Activated B cell treated with CpG ODN at 0.5 μM for 24 hours (primary cell): ENCODE data around the gene HDAC3. TPM values are rescaled to one million over a fixed set of nuclear protein-coding genes. Genes with fewer than 3 reads are reported as not detected.

Experiments
- ATAC-seq: fragments of 200-7000 bp; cut with Tn5 transposase; one replicate; pipeline ENCODE4 v1.10.0; 2021; ENCODE audit warnings: low read depth, mild to moderate bottlenecking, moderate library complexity
- CTCF ChIA-PET: fragments of 350-600 bp; sonication (Branson Sonifier 250); formaldehyde crosslinking; loops from one replicate; lab custom pipeline; 2021; ENCODE audit warnings: antibody characterized with exemption; lab: Charles Lee
- POLR2A ChIA-PET: fragments of 350-600 bp; sonication (Branson Sonifier 250); formaldehyde crosslinking; loops from one replicate; lab custom pipeline; 2021; ENCODE audit warnings: antibody characterized with exemption; lab: Charles Lee
- DNase-seq: peaks from one replicate; pipeline ENCODE4 v3.0.0; 2022
- H3K27ac Mint-ChIP-seq: one replicate; pipeline ENCODE4 v1.8.0; 2020; ENCODE audit warnings: mixed read lengths
- H3K27me3 Mint-ChIP-seq: one replicate; pipeline ENCODE4 v1.8.0; 2021; ENCODE audit warnings: mixed read lengths
- H3K36me3 Mint-ChIP-seq: one replicate; pipeline ENCODE4 v1.8.0; 2021; ENCODE audit warnings: low read depth, mixed read lengths
- H3K4me1 Mint-ChIP-seq: one replicate; pipeline ENCODE4 v1.8.0; 2021; ENCODE audit warnings: mixed read lengths
- H3K4me3 Mint-ChIP-seq: one replicate; pipeline ENCODE4 v1.8.0; 2020; ENCODE audit warnings: mild to moderate bottlenecking, mixed read lengths
- H3K9me3 Mint-ChIP-seq: one replicate; pipeline ENCODE4 v1.8.0; 2020; ENCODE audit warnings: mixed read lengths
- CTCF ChIP-seq: fragments of 200-600 bp; IDR thresholded peaks from one replicate; pipeline ENCODE4 v1.8.0; 2022; ENCODE audit warnings: antibody characterized with exemption, mild to moderate bottlenecking
- intact Hi-C: fragments of 100-400 bp; cut with micrococcal nuclease; formaldehyde crosslinking; loops from one replicate; pipeline ENCODE4 v1.15.1; 2024
- total RNA-seq: library from RNA; stranded (reverse); gene quantifications from 2 replicates; pipeline ENCODE4 v1.2.3, GENCODE V29; 2022

HDAC3 gene
- total RNA-seq, 1 donor from 2014 or later: 102 TPM

- Mint-ChIP-seq H3K27me3 (no peaks in the 10 kb centered on the region), H3K27ac (no peak overlapping the region), H3K4me1 (peaks cover 12% of the 10 kb centered on the region), H3K9me3 (no peaks in the 10 kb centered on the region), H3K36me3 (peaks cover 76% of the 10 kb centered on the region), H3K4me3 (no peak overlapping the region)
- no peak for TF ChIP-seq CTCF
- DNase-seq (no peak), ATAC-seq (no peak)
- CTCF ChIA-PET: interaction anchor here (0.9 kb wide), 1 partner anchor 61 kb away, joined by 3 read pairs; no protein-coding TSS in a partner anchor
- POLR2A ChIA-PET: no interaction called here
- intact Hi-C loops: no loop called here
These were observed 8.4 kb downstream of the HDAC3 start for GRCh38 chr5:141628175-141628788.

- CTCF ChIA-PET: interaction anchor here (0.9 to 12.8 kb wide), 3 partner anchors 10 to 32 kb away, joined by 3 to 315 read pairs (median 8); partner anchors contain the start of genes HDAC3 and RELL2
- ATAC-seq: no peak
- Mint-ChIP-seq H3K4me3 (peak overlapping the region; percentile 2), H3K27ac (peak overlapping the region; percentile 71), H3K9me3 (no peaks in the 10 kb centered on the region), H3K4me1 (peaks cover 29% of the 10 kb centered on the region), H3K36me3 (peaks cover 65% of the 10 kb centered on the region), H3K27me3 (no peaks in the 10 kb centered on the region)
- DNase-seq: no peak
- intact Hi-C loops: loop anchor here (1.0 kb wide), 1 partner anchor 31 kb away; no protein-coding TSS in a partner anchor
- TF ChIP-seq CTCF: no peak
- POLR2A ChIA-PET: interaction anchor here (0.7 to 3.9 kb wide), 5 partner anchors 12 to 303 kb away, joined by 3 to 57 read pairs (median 7); partner anchors contain the start of genes FCHSD1, HDAC3, RELL2 and TAF7
These were observed 13.0 kb downstream of the HDAC3 start for GRCh38 chr5:141623611-141624010.

GRCh38 chr5:141623186-141623585 lies 13.5 kb downstream of the HDAC3 start:
- H3K4me3 Mint-ChIP-seq: peak overlapping the region; percentile 2
- ATAC-seq (peak; percentile 42), DNase-seq (no peak)

GRCh38 chr5:141618804-141619554 lies 17.7 kb downstream of the HDAC3 start, which contains the start of gene DIAPH1:
Gene DIAPH1, minus strand, starts transcription at chr5:141619000. Its CDS starts 86 bp downstream, at chr5:141618914.
- ChIA-PET POLR2A (interaction anchor here (0.6 to 6.9 kb wide), 15 partner anchors 11 to 351 kb away, joined by 3 to 99 read pairs (median 5); partner anchors contain the start of genes DELE1, FCHSD1, HDAC3 and RELL2), CTCF (interaction anchor here (0.7 to 12.8 kb wide), 17 partner anchors 11 to 260 kb away, joined by 3 to 315 read pairs (median 5); partner anchors contain the start of genes FCHSD1, HDAC3 and RELL2)
- intact Hi-C loops: loop anchor here (1.0 to 5.0 kb wide), 7 partner anchors 14 to 298 kb away; partner anchors contain the start of genes FCHSD1, HDAC3, RELL2 and TAF7
- DNase-seq: peak; percentile 95
- ATAC-seq: peak; percentile 89
- peak within 1 kb of the TSS; percentile 92 for H3K27ac Mint-ChIP-seq
- H3K4me1 Mint-ChIP-seq: peaks cover 66% of the 10 kb centered on the region
- H3K4me3 Mint-ChIP-seq: peak within 1 kb of the TSS; percentile 93
- peak; percentile 69 for TF ChIP-seq CTCF
- no peaks in the 10 kb centered on the region for H3K9me3 Mint-ChIP-seq
- no peaks in the 10 kb centered on the region for H3K27me3 Mint-ChIP-seq
- H3K36me3 Mint-ChIP-seq: peaks cover 31% of the 10 kb centered on the region

More at GRCh38 chr5:141623186-141623585, 13.5 kb downstream of the HDAC3 start:
- TF ChIP-seq CTCF: no peak
- Mint-ChIP-seq H3K9me3 (no peaks in the 10 kb centered on the region), H3K36me3 (peaks cover 64% of the 10 kb centered on the region), H3K27me3 (no peaks in the 10 kb centered on the region), H3K27ac (peak overlapping the region; percentile 71), H3K4me1 (peaks cover 30% of the 10 kb centered on the region)
- ChIA-PET POLR2A (interaction anchor here (0.7 to 3.9 kb wide), 4 partner anchors 12 to 31 kb away, joined by 3 to 57 read pairs (median 8); partner anchors contain the start of genes FCHSD1, HDAC3 and RELL2), CTCF (interaction anchor here (0.9 to 12.8 kb wide), 3 partner anchors 11 to 31 kb away, joined by 3 to 315 read pairs (median 8); partner anchors contain the start of genes HDAC3 and RELL2)
- intact Hi-C loops: loop anchor here (1.0 kb wide), 1 partner anchor 31 kb away; no protein-coding TSS in a partner anchor
